Lung (tissue), 12 donors: Measurements from ENCODE around the gene PSMD8. TPM values are rescaled to one million over a fixed set of nuclear protein-coding genes. Genes with fewer than 3 reads are reported as not detected.

Experiments
- ATAC-seq: fragments of 200-7000 bp; cut with Tn5 transposase; one replicate; pipeline ENCODE4 v1.9.1; 2020; ENCODE audit warnings: moderate number of reproducible peaks; ENCODE audit not compliant: insufficient read depth, low FRiP score
- DNase-seq, 3 donors: peaks; one replicate each; pipeline ENCODE4 v3.0.0-alpha.2; 2013 to 2017
- H3K27ac ChIP-seq, 2 donors: one replicate each; pipeline ENCODE4 v1.5.1; 2013; ENCODE audit warnings: mild to moderate bottlenecking in 2 of 2, moderate library complexity in 2 of 2, control low read depth in 1 of 2, inconsistent platforms in 1 of 2, low read depth in 1 of 2, low read length in 1 of 2
- H3K27me3 ChIP-seq, 3 donors: one replicate each; pipeline ENCODE4 v1.5.1; 2013; ENCODE audit warnings: low read length in 2 of 3; ENCODE audit not compliant: control insufficient read depth in 3 of 3, insufficient read depth in 3 of 3
- H3K36me3 ChIP-seq, 4 donors: one replicate each; pipeline ENCODE4 v1.5.1; 2013; ENCODE audit warnings: low read length in 4 of 4, mild to moderate bottlenecking in 1 of 4, moderate library complexity in 1 of 4; ENCODE audit not compliant: control insufficient read depth in 4 of 4, insufficient read depth in 4 of 4
- H3K4me1 ChIP-seq, 5 donors: one replicate each; pipeline ENCODE4 v1.5.1; 2013; ENCODE audit warnings: low read length in 5 of 5, mild to moderate bottlenecking in 2 of 5, moderate library complexity in 1 of 5; ENCODE audit not compliant: control insufficient read depth in 5 of 5, insufficient read depth in 5 of 5
- H3K4me3 ChIP-seq: one replicate; pipeline ENCODE4 v1.5.1; 2013; ENCODE audit warnings: mild to moderate bottlenecking, control low read depth, moderate library complexity
- H3K9ac ChIP-seq, 2 donors: one replicate each; pipeline ENCODE4 v1.5.1; 2013; ENCODE audit warnings: low read length in 2 of 2, control low read depth in 1 of 2; ENCODE audit not compliant: insufficient read depth in 1 of 2
- H3K9me3 ChIP-seq, 4 donors: one replicate each; pipeline ENCODE4 v1.5.1; 2013; ENCODE audit warnings: low read length in 3 of 4, mild to moderate bottlenecking in 1 of 4, moderate library complexity in 1 of 4; ENCODE audit not compliant: control insufficient read depth in 4 of 4, insufficient read depth in 3 of 4
- CTCF ChIP-seq: IDR thresholded peaks from 2 replicates; pipeline ENCODE4 v1.5.1; 2012; ENCODE audit warnings: mild to moderate bottlenecking; ENCODE audit errors: control extremely low read depth, extremely low read depth
- WGBS, 2 donors: extraction: QIAGEN DNeasy Blood & Tissue Kit; methylation state at CpG; one replicate each; pipeline ENCODE4 v1.1.7; 2013; 5-methylcytosine and 5-hydroxymethylcytosine counted together
- polyA plus RNA-seq, 2 donors: library from polyadenylated mRNA; stranded (reverse); fragments of 200-250 nt; gene quantifications; one replicate each; pipeline ENCODE4 v1.2.1, GENCODE V29; 2013
- total RNA-seq, 2 donors: library from RNA; depleted of rRNA in 1 of 2; stranded (reverse); fragments of >200 nt in 1 of 2; gene quantifications; one replicate each; pipeline ENCODE4 v1.2.1, GENCODE V29; 2014 to 2021
- donor health status: control.
- donor health status: control.
- donor health status: Bipolar disorder and iron deficiency.
- donor health status: healthy.
- donor health status: DM: yes; HTN: yes; CAD: no.

PSMD8 gene
- total and polyA plus RNA-seq, 4 donors, result 65.4 to 233 (median 149) TPM

GRCh38 chr19:38412491-38412890 is 38.1 kb downstream of the PSMD8 start:
- Histone ChIP-seq H3K4me1 (peaks cover 0 to 5% (median 0%) of the 10 kb centered on the region in 5 donors), H3K9me3 (no peaks in the 10 kb centered on the region), H3K36me3 (peaks cover 0 to 2% (median 0%) of the 10 kb centered on the region in 4 donors), H3K27me3 (no peaks in the 10 kb centered on the region), H3K27ac (no peak overlapping the region), H3K4me3 (no peak overlapping the region), H3K9ac (no peak overlapping the region)
- ATAC-seq (no peak), DNase-seq (no peak)
- no peak for TF ChIP-seq CTCF
- 93 to 97% methylated on average over 8 of the region's 8 CpGs for WGBS, 2 donors

- Histone ChIP-seq H3K9me3 (no peaks in the 10 kb centered on the region), H3K9ac (no peak overlapping the region), H3K4me3 (no peak overlapping the region), H3K4me1 (peaks cover 0 to 9% (median 0%) of the 10 kb centered on the region in 5 donors), H3K27ac (no peak overlapping the region), H3K36me3 (peaks cover 0 to 2% (median 0%) of the 10 kb centered on the region in 4 donors), H3K27me3 (no peaks in the 10 kb centered on the region)
- TF ChIP-seq CTCF, result no peak
- WGBS, 2 donors, result 81 to 90% methylated on average over 11 of the region's 11 CpGs
- ATAC-seq, result no peak
- no peak for DNase-seq
Measured at GRCh38 chr19:38412961-38413360, 38.6 kb downstream of the PSMD8 start.

GRCh38 chr19:38413416-38413815 is 39.0 kb downstream of the PSMD8 start:
- WGBS, 2 donors, result 91 to 96% methylated on average over 6 of the region's 6 CpGs
- Histone ChIP-seq H3K4me1 (peaks cover 0 to 13% (median 0%) of the 10 kb centered on the region in 5 donors), H3K27me3 (no peaks in the 10 kb centered on the region), H3K36me3 (peaks cover 0 to 2% (median 0%) of the 10 kb centered on the region in 4 donors), H3K9ac (no peak overlapping the region), H3K27ac (no peak overlapping the region), H3K9me3 (no peaks in the 10 kb centered on the region), H3K4me3 (no peak overlapping the region)
- ATAC-seq, result no peak
- TF ChIP-seq CTCF, result no peak
- no peak for DNase-seq

- Histone ChIP-seq H3K27me3 (no peaks in the 10 kb centered on the region), H3K4me1 (peaks cover 0 to 14% (median 0%) of the 10 kb centered on the region in 5 donors), H3K9me3 (peaks cover 0 to 2% (median 0%) of the 10 kb centered on the region in 4 donors), H3K36me3 (peaks cover 0 to 2% (median 0%) of the 10 kb centered on the region in 4 donors), H3K4me3 (no peak overlapping the region), H3K9ac (no peak overlapping the region), H3K27ac (peak overlapping the region in 1 of 2 donors; percentile 38)
- TF ChIP-seq CTCF, result no peak
- WGBS, 2 donors, result 88 to 91% methylated on average over 8 of the region's 8 CpGs
- ATAC-seq (no peak), DNase-seq (no peak)
Measured at GRCh38 chr19:38417146-38417543, 42.8 kb downstream of the PSMD8 start.
